Measurements from ENCODE around the gene CFAP45.

The CFAP45 gene

GRCh38 chr1:159879136-159879535 is 20.8 kb downstream of the CFAP45 start:
- H3K4me3 ChIP-seq (ENCODE audit: severe bottlenecking): no peak overlapping the region
- no peaks in the 10 kb centered on the region for H3K36me3 ChIP-seq (ENCODE audit: low read depth)
- DNase-seq (ENCODE audit: low spot score) (no peak), ATAC-seq (ENCODE audit: low read depth) (no peak)
- no peaks in the 10 kb centered on the region for H3K9me3 ChIP-seq (ENCODE audit: severe bottlenecking)
- peak overlapping the region; percentile 95 for H3K27ac ChIP-seq (ENCODE audit: poor library complexity, severe bottlenecking)
- peaks cover 43% of the 10 kb centered on the region for H3K4me1 ChIP-seq (ENCODE audit: insufficient read depth, poor library complexity, severe bottlenecking)
- no peak for TF ChIP-seq CTCF (IDR thresholded peaks at IDR 0.05; ENCODE audit: poor library complexity, severe bottlenecking)
- H3K27me3 ChIP-seq (ENCODE audit: insufficient read depth, poor library complexity, severe bottlenecking): no peaks in the 10 kb centered on the region

- TF ChIP-seq CTCF (IDR thresholded peaks at IDR 0.05; ENCODE audit: poor library complexity, severe bottlenecking): no peak
- Histone ChIP-seq H3K27ac (ENCODE audit: poor library complexity, severe bottlenecking) (no peak overlapping the region), H3K27me3 (ENCODE audit: insufficient read depth, poor library complexity, severe bottlenecking) (no peaks in the 10 kb centered on the region), H3K4me3 (ENCODE audit: severe bottlenecking) (no peak overlapping the region), H3K4me1 (ENCODE audit: insufficient read depth, poor library complexity, severe bottlenecking) (peaks cover 42% of the 10 kb centered on the region), H3K36me3 (ENCODE audit: low read depth) (no peaks in the 10 kb centered on the region), H3K9me3 (ENCODE audit: severe bottlenecking) (no peaks in the 10 kb centered on the region)
- ATAC-seq (ENCODE audit: low read depth) (no peak), DNase-seq (ENCODE audit: low spot score) (no peak)
Observed at GRCh38 chr1:159877695-159878444, 22.1 kb downstream of the CFAP45 start.

- no peak overlapping the region for H3K27ac ChIP-seq (ENCODE audit: poor library complexity, severe bottlenecking)
- no peak for ATAC-seq (ENCODE audit: low read depth)
Observed at GRCh38 chr1:159873530-159874143, 26.3 kb downstream of the CFAP45 start.

GRCh38 chr1:159872891-159873290 is 27.1 kb downstream of the CFAP45 start:
- no peak for ATAC-seq (ENCODE audit: low read depth)
- no peak for TF ChIP-seq CTCF (IDR thresholded peaks at IDR 0.05; ENCODE audit: poor library complexity, severe bottlenecking)

More at GRCh38 chr1:159873530-159874143, 26.3 kb downstream of the CFAP45 start:
- Histone ChIP-seq H3K27me3 (ENCODE audit: insufficient read depth, poor library complexity, severe bottlenecking) (no peaks in the 10 kb centered on the region), H3K4me1 (ENCODE audit: insufficient read depth, poor library complexity, severe bottlenecking) (peaks cover 16% of the 10 kb centered on the region), H3K36me3 (ENCODE audit: low read depth) (no peaks in the 10 kb centered on the region), H3K4me3 (ENCODE audit: severe bottlenecking) (no peak overlapping the region), H3K9me3 (ENCODE audit: severe bottlenecking) (no peaks in the 10 kb centered on the region)
- TF ChIP-seq CTCF (IDR thresholded peaks at IDR 0.05; ENCODE audit: poor library complexity, severe bottlenecking): no peak
- DNase-seq (ENCODE audit: low spot score): no peak

GRCh38 chr1:159870704-159871103 is 29.3 kb downstream of the CFAP45 start:
- no peak overlapping the region for H3K27ac ChIP-seq (ENCODE audit: poor library complexity, severe bottlenecking)
- DNase-seq (ENCODE audit: low spot score) (no peak), ATAC-seq (ENCODE audit: low read depth) (no peak)
- no peak for TF ChIP-seq CTCF (IDR thresholded peaks at IDR 0.05; ENCODE audit: poor library complexity, severe bottlenecking)
- H3K27me3 ChIP-seq (ENCODE audit: insufficient read depth, poor library complexity, severe bottlenecking): no peaks in the 10 kb centered on the region
- H3K36me3 ChIP-seq (ENCODE audit: low read depth): no peaks in the 10 kb centered on the region
- no peaks in the 10 kb centered on the region for H3K9me3 ChIP-seq (ENCODE audit: severe bottlenecking)
- H3K4me3 ChIP-seq (ENCODE audit: severe bottlenecking): no peak overlapping the region
- H3K4me1 ChIP-seq (ENCODE audit: insufficient read depth, poor library complexity, severe bottlenecking): peaks cover 25% of the 10 kb centered on the region

More at GRCh38 chr1:159872891-159873290, 27.1 kb downstream of the CFAP45 start:
- Histone ChIP-seq H3K4me3 (ENCODE audit: severe bottlenecking) (no peak overlapping the region), H3K36me3 (ENCODE audit: low read depth) (no peaks in the 10 kb centered on the region), H3K27ac (ENCODE audit: poor library complexity, severe bottlenecking) (no peak overlapping the region), H3K4me1 (ENCODE audit: insufficient read depth, poor library complexity, severe bottlenecking) (peaks cover 21% of the 10 kb centered on the region), H3K9me3 (ENCODE audit: severe bottlenecking) (no peaks in the 10 kb centered on the region), H3K27me3 (ENCODE audit: insufficient read depth, poor library complexity, severe bottlenecking) (no peaks in the 10 kb centered on the region)
- DNase-seq (ENCODE audit: low spot score): no peak

Data from RWPE2 (cell line).